ENCODE data around the gene ZNF582. TPM values are rescaled to one million over a fixed set of nuclear protein-coding genes. Genes with fewer than 3 reads are reported as not detected.
"Not testable (repeated sequence)": the region's sequence is repeated elsewhere in the genome, so short reads cannot be mapped to it uniquely, and the experiment has no call there.

Gene ZNF582
- polyA plus RNA-seq, 1 of the 3 experiments (the other 2 are of a cell fraction): 4.5 TPM

DNA sequence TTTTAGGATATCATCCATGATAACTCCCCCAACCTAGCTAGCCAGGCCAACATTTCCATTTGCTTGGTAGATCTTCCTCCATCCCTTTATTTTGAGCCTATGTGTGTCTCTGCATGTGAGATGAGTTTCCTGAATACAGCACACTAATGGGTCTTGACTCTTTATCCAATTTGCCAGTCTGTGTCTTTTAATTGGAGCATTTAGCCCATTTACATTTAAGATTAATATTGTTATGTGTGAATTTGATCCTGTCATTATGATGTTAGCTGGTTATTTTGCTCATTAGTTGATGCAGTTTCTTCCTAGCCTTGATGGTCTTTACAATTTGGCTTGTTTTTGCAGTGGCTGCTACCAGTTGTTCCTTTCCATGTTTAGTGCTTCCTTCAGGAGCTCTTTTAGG lies 58.0 kb downstream of the ZNF582 start:
- H3K9me3 ChIP-seq; H4K20me1 ChIP-seq (ENCODE audit: insufficient read depth); H3K36me3 ChIP-seq (replicated peaks in 1 of 2; ENCODE audit: control insufficient read depth in 1 of 2, insufficient read depth in 2 of 2, low read length in 1 of 2); H3K9ac ChIP-seq; H3K79me2 ChIP-seq (ENCODE audit: insufficient read depth); H3K4me3 ChIP-seq (ENCODE audit: low read depth in 2 of 2, low read length in 1 of 2); H3K9me2 ChIP-seq; DNase-seq; H3K27ac ChIP-seq (ENCODE audit: low read depth in 2 of 2, low read length in 1 of 2); POLR2A ChIA-PET; H3K4me2 ChIP-seq; H3K4me1 ChIP-seq (ENCODE audit: control insufficient read depth in 1 of 2, insufficient read depth in 2 of 2, low read depth in 1 of 2, low read length in 1 of 2); H3K27me3 ChIP-seq (ENCODE audit: insufficient read depth); H3F3A ChIP-seq (replicated peaks; ENCODE audit: insufficient read depth); H2AFZ ChIP-seq (ENCODE audit: low read depth): not testable (repeated sequence)
- CTCF ChIA-PET: interaction anchor here (1.0 to 5.8 kb wide), 8 partner anchors 13 to 271 kb away, joined by 3 to 200 read pairs (median 9); no protein-coding TSS in a partner anchor

DNA sequence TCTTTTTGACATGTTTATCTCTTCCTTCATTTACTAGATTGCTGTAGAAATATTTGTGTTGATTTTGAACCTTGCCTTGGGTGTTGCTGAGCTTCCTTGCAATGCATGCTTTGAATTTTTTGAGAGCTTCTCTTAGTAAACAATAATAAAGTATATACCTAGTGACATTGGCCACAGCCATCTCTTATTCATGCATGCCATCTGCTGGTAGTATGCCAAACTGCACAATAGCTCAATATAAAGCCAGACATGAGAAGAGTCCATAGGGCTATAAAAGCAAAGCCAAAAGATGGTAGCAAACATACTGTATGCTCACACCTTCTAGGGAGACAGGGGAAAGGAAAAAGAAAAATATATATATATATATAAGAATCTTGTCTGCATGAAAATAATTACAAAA lies 59.8 kb downstream of the ZNF582 start:
- H3K9me3 ChIP-seq: no peaks in the 10 kb centered on the region
- H2AFZ ChIP-seq (ENCODE audit: low read depth): no peak overlapping the region
- no peak overlapping the region; a peak in 1 of 4 replicates for H3K4me3 ChIP-seq (ENCODE audit: low read depth in 2 of 2, low read length in 1 of 2)
- no peaks in the 10 kb centered on the region for H3K36me3 ChIP-seq (replicated peaks in 1 of 2; ENCODE audit: control insufficient read depth in 1 of 2, insufficient read depth in 2 of 2, low read length in 1 of 2)
- 0 out of 2 replicates have a peak, but pooled peaks cover 3% of the 10 kb centered on the region for H3K9me2 ChIP-seq
- no peaks in the 10 kb centered on the region for H4K20me1 ChIP-seq (ENCODE audit: insufficient read depth)
- no peak overlapping the region for H3K27ac ChIP-seq (ENCODE audit: low read depth in 2 of 2, low read length in 1 of 2)
- no peaks in the 10 kb centered on the region for H3F3A ChIP-seq (replicated peaks; ENCODE audit: insufficient read depth)
- no peak for TF ChIP-seq FOXM1 (IDR thresholded peaks at IDR 0.05; ENCODE audit: low read depth)
- peak; percentile 89 for TF ChIP-seq RAD21 (IDR thresholded peaks at IDR 0.05; ENCODE audit: low read length)
- TF ChIP-seq YY1 (IDR thresholded peaks at IDR 0.05; ENCODE audit: low read depth): no peak
- TF ChIP-seq SMC3 (IDR thresholded peaks at IDR 0.05; ENCODE audit: low read depth, low read length): peak; percentile 73
- TF ChIP-seq RFX5 (IDR thresholded peaks at IDR 0.05; ENCODE audit: low read length): no peak
- TF ChIP-seq, protein P1, sequence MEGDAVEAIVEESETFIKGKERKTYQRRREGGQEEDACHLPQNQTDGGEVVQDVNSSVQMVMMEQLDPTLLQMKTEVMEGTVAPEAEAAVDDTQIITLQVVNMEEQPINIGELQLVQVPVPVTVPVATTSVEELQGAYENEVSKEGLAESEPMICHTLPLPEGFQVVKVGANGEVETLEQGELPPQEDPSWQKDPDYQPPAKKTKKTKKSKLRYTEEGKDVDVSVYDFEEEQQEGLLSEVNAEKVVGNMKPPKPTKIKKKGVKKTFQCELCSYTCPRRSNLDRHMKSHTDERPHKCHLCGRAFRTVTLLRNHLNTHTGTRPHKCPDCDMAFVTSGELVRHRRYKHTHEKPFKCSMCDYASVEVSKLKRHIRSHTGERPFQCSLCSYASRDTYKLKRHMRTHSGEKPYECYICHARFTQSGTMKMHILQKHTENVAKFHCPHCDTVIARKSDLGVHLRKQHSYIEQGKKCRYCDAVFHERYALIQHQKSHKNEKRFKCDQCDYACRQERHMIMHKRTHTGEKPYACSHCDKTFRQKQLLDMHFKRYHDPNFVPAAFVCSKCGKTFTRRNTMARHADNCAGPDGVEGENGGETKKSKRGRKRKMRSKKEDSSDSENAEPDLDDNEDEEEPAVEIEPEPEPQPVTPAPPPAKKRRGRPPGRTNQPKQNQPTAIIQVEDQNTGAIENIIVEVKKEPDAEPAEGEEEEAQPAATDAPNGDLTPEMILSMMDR (IDR thresholded peaks at IDR 0.05): peak; percentile 82
- TF ChIP-seq TAF1 (IDR thresholded peaks at IDR 0.05; ENCODE audit: borderline replicate concordance, low read depth, low read length): no peak
- ChIA-PET CTCF (interaction anchor here (0.5 to 5.8 kb wide), 52 partner anchors 9 to 752 kb away, joined by 3 to 200 read pairs (median 4); partner anchors contain the start of genes GALP and ZSCAN5A), POLR2A (interaction anchor here (0.6 to 1.6 kb wide), 3 partner anchors 13 to 79 kb away, joined by 4 to 10 read pairs (median 5); no protein-coding TSS in a partner anchor)
- H3K4me1 ChIP-seq (ENCODE audit: control insufficient read depth in 1 of 2, insufficient read depth in 2 of 2, low read depth in 1 of 2, low read length in 1 of 2): no peaks in the 10 kb centered on the region
- no peak overlapping the region for H3K4me2 ChIP-seq
- no peak overlapping the region for H3K9ac ChIP-seq
- DNase-seq: peak; percentile 64
- H3K79me2 ChIP-seq (ENCODE audit: insufficient read depth): no peaks in the 10 kb centered on the region
- H3K27me3 ChIP-seq (ENCODE audit: insufficient read depth): no peaks in the 10 kb centered on the region

Other genes starting within 250 kb of the ZNF582 start
- not detected in 2 replicates for gene GALP, start 217.5 kb downstream of the ZNF582 start, polyA plus RNA-seq (2012; rRNA removed)
- gene ZSCAN5B, start 195.8 kb downstream of the ZNF582 start, polyA plus RNA-seq (2012; rRNA removed): not detected in 2 replicates
- gene ZSCAN5C, start 191.3 kb downstream of the ZNF582 start, polyA plus RNA-seq (2012; rRNA removed): not detected in 2 replicates
- not detected in 2 replicates for gene EDDM13, start 120.8 kb downstream of the ZNF582 start, polyA plus RNA-seq (2012; rRNA removed)
- gene ZSCAN5A, start 78.7 kb downstream of the ZNF582 start, polyA plus RNA-seq (2012; rRNA removed): 6.8 and 11.7 TPM in 2 replicates
- 1.9 and 2.1 TPM in 2 replicates for gene ZNF583, start 10.8 kb upstream of the ZNF582 start, polyA plus RNA-seq (2012; rRNA removed)
- gene ZNF667, start 83.8 kb upstream of the ZNF582 start, polyA plus RNA-seq (2012; rRNA removed): 3.2 and 5.0 TPM in 2 replicates
- 2.5 and 4.0 TPM in 2 replicates for gene ZNF471, start 114.3 kb upstream of the ZNF582 start, polyA plus RNA-seq (2012; rRNA removed)
- 3.5 and 4.9 TPM in 2 replicates for gene ZFP28, start 145.4 kb upstream of the ZNF582 start, polyA plus RNA-seq (2012; rRNA removed)
- 2.1 and 2.5 TPM in 2 replicates for gene ZNF470, start 173.9 kb upstream of the ZNF582 start, polyA plus RNA-seq (2012; rRNA removed)
- gene ZNF71, start 201.8 kb upstream of the ZNF582 start, polyA plus RNA-seq (2012; rRNA removed): 6.3 and 7.1 TPM in 2 replicates
- 0.05 and 0.06 TPM in 2 replicates for gene SMIM17, start 249.6 kb upstream of the ZNF582 start, polyA plus RNA-seq (2012; rRNA removed)